K562 (cell line): ENCODE results near the gene PFKFB2. TPM values are rescaled to one million over a fixed set of nuclear protein-coding genes. Genes with fewer than 3 reads are reported as not detected.

Experiments
- ATAC-seq: fragments of 200-7000 bp; cut with Tn5 transposase; 3 replicates; pipeline ENCODE4 v1.9.1; 2020; ENCODE audit warnings: moderate library complexity
- BruUV-seq: library from RNA; stranded (reverse); fragments of 400-500 nt; replicated peaks from 2 replicates; lab custom pipeline; 2021; lab: Mats Ljungman, UMichigan
- CTCF ChIA-PET: fragments of 300-600 bp; formaldehyde crosslinking; extraction: SDS; loops from one replicate; lab custom pipeline; 2021; ENCODE audit warnings: low intra/inter-chr PET ratio; lab: Yijun Ruan, JAX
- POLR2A ChIA-PET: fragments of 300-600, 350-650 bp; sonication (Branson Sonifier 250); formaldehyde crosslinking; extraction: SDS; loops from one replicate; lab custom pipeline; 2021; ENCODE audit warnings: antibody characterized with exemption, inconsistent platforms; lab: Yijun Ruan, JAX
- DNase-seq, 4 experiments: peaks; one replicate each; pipeline versions ENCODE4 v3.0.0 to v3.0.0-alpha.2; 2011 to 2018; ENCODE audit warnings: low spot score in 3 of 4, mixed read lengths in 3 of 4; ENCODE audit errors: extremely low read depth in 1 of 4
- FAIRE-seq: peaks from 2 replicates; lab custom pipeline; 2011; peaks lifted over from hg19 to GRCh38; lab: Jason Lieb, UNC
- H2AFZ ChIP-seq: 2 replicates; pipeline ENCODE4 v1.6.0; 2011; ENCODE audit warnings: low read depth, low read length, control low read depth, inconsistent platforms
- H3K27ac ChIP-seq: fragments of 200-600 bp; 3 replicates; pipeline ENCODE4 v1.8.0; 2011; ENCODE audit warnings: low read depth, mild to moderate bottlenecking, control low read depth, inconsistent platforms, low read length, moderate library complexity, mixed read lengths; ENCODE audit errors: extremely low read depth
- H3K27me3 ChIP-seq, 2 experiments: fragments of 300-600 bp in 1 of 2; 2 replicates in 1 of 2; 3 replicates in 1 of 2; pipeline versions ENCODE4 v1.6.0 to v1.8.0; 2011; ENCODE audit warnings: inconsistent platforms in 2 of 2, low read length in 2 of 2, mild to moderate bottlenecking in 1 of 2, mixed read lengths in 1 of 2, moderate library complexity in 1 of 2; ENCODE audit not compliant: control insufficient read depth in 2 of 2, insufficient read depth in 2 of 2
- H3K36me3 ChIP-seq: fragments of 300-600 bp; 3 replicates; pipeline ENCODE4 v1.8.0; 2011; ENCODE audit warnings: mild to moderate bottlenecking, low read length, inconsistent platforms; ENCODE audit not compliant: control insufficient read depth, insufficient read depth
- H3K4me1 ChIP-seq, 2 experiments: fragments of 200-600 bp in 1 of 2; replicated peaks in 1 of 2; 2 replicates in 1 of 2; 3 replicates in 1 of 2; pipeline versions ENCODE4 v1.5.1 to v1.8.0; 2011; ENCODE audit warnings: inconsistent platforms in 2 of 2, low read length in 2 of 2, mild to moderate bottlenecking in 1 of 2, mixed read lengths in 1 of 2, moderate library complexity in 1 of 2; ENCODE audit not compliant: control insufficient read depth in 2 of 2, insufficient read depth in 2 of 2
- H3K4me2 ChIP-seq: 2 replicates; pipeline ENCODE4 v1.6.1; 2011; ENCODE audit warnings: low read length, control low read depth, inconsistent platforms, mixed read lengths; ENCODE audit not compliant: insufficient read depth
- H3K4me3 ChIP-seq: fragments of 200-600 bp; sonication (generic), shearing (Covaris generic); 2 replicates; pipeline ENCODE4 v1.5.1; 2016; ENCODE audit warnings: control low read depth, inconsistent platforms
- H3K79me2 ChIP-seq: fragments of 200-600 bp; 3 replicates; pipeline ENCODE4 v1.8.0; 2011; ENCODE audit warnings: low read length, inconsistent platforms; ENCODE audit not compliant: control insufficient read depth, insufficient read depth
- H3K9ac ChIP-seq, 2 experiments: 2 replicates each; pipeline versions ENCODE4 v1.6.0 to v1.6.1; 2011; ENCODE audit warnings: low read depth in 2 of 2, low read length in 2 of 2, control low read depth in 1 of 2, inconsistent platforms in 1 of 2, mild to moderate bottlenecking in 1 of 2, mixed read lengths in 1 of 2; ENCODE audit not compliant: insufficient read depth in 1 of 2
- H3K9me1 ChIP-seq: one replicate; pipeline ENCODE4 v1.6.0; 2011; ENCODE audit warnings: inconsistent platforms, mild to moderate bottlenecking, low read length, moderate library complexity; ENCODE audit not compliant: control insufficient read depth, insufficient read depth
- H3K9me3 ChIP-seq: replicated peaks from 2 replicates; pipeline ENCODE4 v1.5.1; 2011; ENCODE audit warnings: low read depth, low read length, inconsistent platforms; ENCODE audit not compliant: control insufficient read depth, insufficient read depth
- H4K20me1 ChIP-seq: replicated peaks from 2 replicates; pipeline ENCODE4 v1.6.1; 2011; ENCODE audit warnings: low read length, inconsistent platforms, mixed read lengths; ENCODE audit not compliant: control insufficient read depth, insufficient read depth
- BACH1 ChIP-seq: fragments of 200-800 bp; sonication (Bioruptor generic); IDR thresholded peaks from 2 replicates; pipeline ENCODE4 v1.6.1; 2016; ENCODE audit warnings: missing genetic modification characterization, missing compliant biosample characterization
- GTF2E2 ChIP-seq: fragments of 200-800 bp; sonication (Bioruptor generic); IDR thresholded peaks from 2 replicates; pipeline ENCODE4 v1.6.1; 2016; ENCODE audit warnings: missing genetic modification characterization, missing compliant biosample characterization
- MAZ ChIP-seq, 2 experiments: fragments of 450-650 bp in 1 of 2; sonication (generic) in 1 of 2; formaldehyde crosslinking; IDR thresholded peaks in 1 of 2; conservative IDR thresholded peaks in 1 of 2; 2 replicates each; pipeline versions ENCODE4 v1.4.0 to v1.5.0; 2020; ENCODE audit warnings: mild to moderate bottlenecking in 1 of 2, missing genetic modification reagents in 1 of 2
- MTA2 ChIP-seq: fragments of 450-650 bp; IDR thresholded peaks from 2 replicates; pipeline ENCODE4 v1.6.1; 2016; ENCODE audit warnings: low read depth
- MYBL2 ChIP-seq, 2 experiments: fragments of 450-650 bp in 1 of 2; sonication (generic) in 1 of 2; formaldehyde crosslinking in 1 of 2; IDR thresholded peaks; 2 replicates each; pipeline versions ENCODE4 v1.6.1 to v1.8.1; 2017 to 2022; ENCODE audit warnings: borderline replicate concordance in 1 of 2, inconsistent platforms in 1 of 2, low read depth in 1 of 2, mild to moderate bottlenecking in 1 of 2, missing genetic modification reagents in 1 of 2, moderate library complexity in 1 of 2
- NFE2 ChIP-seq: IDR thresholded peaks from 2 replicates; pipeline ENCODE4 v1.6.1; 2014; ENCODE audit warnings: antibody characterized with exemption, low read depth
- PPARD ChIP-seq: fragments of 250-450 bp; sonication (Bioruptor Pico); IDR thresholded peaks from 2 replicates; pipeline ENCODE4 v1.8.0; 2022; ENCODE audit warnings: inconsistent platforms, mild to moderate bottlenecking, moderate library complexity
- SAFB2 ChIP-seq: fragments of 200-400 bp; formaldehyde crosslinking; IDR thresholded peaks from 2 replicates; pipeline ENCODE4 v1.6.1; 2018; ENCODE audit warnings: borderline replicate concordance, low read length, low read depth, moderate library complexity; ENCODE audit not compliant: severe bottlenecking
- SMARCE1 ChIP-seq: fragments of 450-650 bp; IDR thresholded peaks from 2 replicates; pipeline ENCODE4 v1.7.1; 2016; ENCODE audit warnings: mild to moderate bottlenecking
- TAF1 ChIP-seq: IDR thresholded peaks from 2 replicates; pipeline ENCODE4 v1.6.1; 2011; ENCODE audit warnings: mild to moderate bottlenecking, low read length, moderate library complexity; ENCODE audit not compliant: insufficient read depth, control insufficient read depth, severe bottlenecking; ENCODE audit errors: extremely low read depth
- TBP ChIP-seq: optimal IDR thresholded peaks from 2 replicates; pipeline ENCODE3; 2011; ENCODE audit warnings: low read depth, low read length, improper control_type of control experiment
- TOE1 ChIP-seq, 2 experiments: fragments of 450-650 bp in 1 of 2; sonication (generic) in 1 of 2; formaldehyde crosslinking in 1 of 2; IDR thresholded peaks; 2 replicates each; pipeline versions ENCODE4 v1.7.1 to v1.8.0; 2016 to 2022; ENCODE audit warnings: borderline replicate concordance in 2 of 2, mild to moderate bottlenecking in 2 of 2, antibody characterized with exemption in 1 of 2, inconsistent platforms in 1 of 2, low read depth in 1 of 2, missing genetic modification reagents in 1 of 2, moderate library complexity in 1 of 2
- ZEB2 ChIP-seq: fragments of 450-650 bp; IDR thresholded peaks from 2 replicates; pipeline ENCODE4 v1.6.1; 2016
- WGBS: fragments of 100-300 bp; shearing (Covaris generic); methylation state at CpG from one replicate; pipeline ENCODE4 v1.1.6; 2016; ENCODE audit warnings: low coverage, mixed read lengths; ENCODE audit not compliant: insufficient coverage; ENCODE audit errors: missing lambda C conversion rate; 5-methylcytosine and 5-hydroxymethylcytosine counted together
- in situ Hi-C: fragments of 300-500 bp; cut with MboI; formaldehyde crosslinking; loops from 4 replicates; pipeline ENCODE4 v1.15.0; 2018; ENCODE audit warnings: inconsistent platforms, mixed read lengths
- intact Hi-C: fragments of 100-400 bp; cut with micrococcal nuclease; formaldehyde crosslinking; loops from 2 replicates; pipeline ENCODE4 v1.14.2; 2022
- polyA plus RNA-seq, 8 experiments: library from polyadenylated mRNA; depleted of rRNA in 4 of 8; stranded (reverse) in 5 of 8; unstranded in 3 of 8; fragments of >200 nt; fragmentation: Nextera tagmentation in 2 of 8; fragmentation: Illumina TruSeq in 1 of 8; extraction: Ambion mirVana in 2 of 8; extraction: Trizol in 1 of 8; gene quantifications; 2 replicates each; pipeline versions ENCODE4 v1.2.1 to v1.2.3, GENCODE V29; 2011 to 2014; ENCODE audit warnings: inconsistent platforms in 1 of 8, missing spikeins in 1 of 8
- total RNA-seq, 7 experiments: library from RNA; depleted of rRNA in 6 of 7; stranded (reverse); fragments of >200 nt in 6 of 7; fragmentation: Illumina TruSeq in 2 of 7; extraction: Trizol in 2 of 7; gene quantifications; 2 replicates each; pipeline versions ENCODE4 v1.2.1 to v1.2.3, GENCODE V29; 2011 to 2021; ENCODE audit warnings: low replicate concordance in 1 of 7
- TF ChIP-seq, protein P1 (sequence below), 2 experiments: fragments of 450-650 bp; conservative IDR thresholded peaks; 2 replicates each; pipeline ENCODE4 v1.6.1; 2017; ENCODE audit warnings: mild to moderate bottlenecking in 2 of 2, moderate library complexity in 2 of 2
- TF ChIP-seq, protein P2 (sequence below), 2 experiments: fragments of 200-800 bp in 1 of 2; sonication (Bioruptor generic) in 1 of 2; sonication (generic) in 1 of 2; formaldehyde crosslinking in 1 of 2; IDR thresholded peaks in 1 of 2; conservative IDR thresholded peaks in 1 of 2; 2 replicates each; pipeline versions ENCODE4 v1.5.0 to v1.6.1; 2016 to 2020; ENCODE audit warnings: missing compliant biosample characterization in 1 of 2, missing genetic modification characterization in 1 of 2, missing genetic modification reagents in 1 of 2

The PFKFB2 gene
- total and polyA plus RNA-seq, 9 of the 15 experiments (the other 6 are each of a cell fraction or from before 2014, with no cell fraction given) = 6.9 to 26.0 (median 16.4) TPM

DNA sequence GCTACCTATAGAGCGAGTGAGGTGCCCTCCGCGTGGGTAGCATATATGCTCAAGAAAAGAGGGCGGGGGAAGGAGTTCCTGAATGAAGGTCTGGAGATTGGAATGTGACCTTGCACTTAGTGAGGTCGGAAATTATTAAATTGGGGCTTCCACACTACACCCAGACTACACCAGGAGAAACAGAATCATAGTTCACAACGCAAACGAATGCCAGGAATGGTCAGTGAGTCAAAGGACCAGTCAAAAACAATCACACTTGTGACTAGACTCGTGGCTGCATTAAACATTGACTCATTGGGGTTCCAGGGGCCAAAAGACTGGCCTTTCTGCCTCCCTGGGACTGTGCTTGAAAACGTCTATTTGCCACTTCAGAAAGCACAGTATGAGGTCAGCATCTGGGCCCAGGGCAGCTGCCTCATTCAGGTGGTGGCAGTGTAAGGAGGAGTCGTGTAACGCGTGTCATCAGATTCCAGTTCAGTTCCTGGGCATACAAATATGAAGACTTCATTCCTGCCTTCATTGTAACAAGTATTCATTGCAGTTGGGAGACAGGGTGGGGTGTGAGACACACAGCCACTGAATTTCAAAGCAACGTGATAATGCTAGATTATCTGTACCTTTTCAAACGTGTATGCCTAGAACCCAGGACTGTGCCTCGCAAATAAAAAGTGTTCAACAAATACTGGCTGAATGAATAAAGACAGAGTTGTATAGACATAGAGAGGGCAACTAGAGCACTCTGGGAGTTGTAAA lies 1.7 kb upstream of the PFKFB2 start, which contains the start of gene YOD1:
Gene YOD1 (minus strand): TSS at position 18 of the 753 bp plus-strand sequence. CDS start 178 bp downstream, outside the sequence.
- Histone ChIP-seq H3K9ac (peak within 1 kb of the TSS; percentile 96 to 98), H3K27ac (peak within 1 kb of the TSS; percentile 94), H3K4me2 (peak within 1 kb of the TSS; percentile 99), H4K20me1 (peaks cover 14% of the 10 kb centered on the region; the same call in 1 of the 2 replicates), H3K4me3 (peak within 1 kb of the TSS; percentile 92), H2AFZ (peak within 1 kb of the TSS; percentile 98), H3K27me3 (no peaks in the 10 kb centered on the region), H3K9me1 (no peaks in the 10 kb centered on the region), H3K36me3 (peaks cover 37% of the 10 kb centered on the region), H3K9me3 (no peaks in the 10 kb centered on the region), H3K79me2 (peaks cover 66% of the 10 kb centered on the region), H3K4me1 (peaks cover 14 to 55% of the 10 kb centered on the region in 2 experiments)
- under 1% methylated on average over 15 of the region's 15 CpGs for WGBS
- FAIRE-seq (peak; percentile 69), ATAC-seq (peak; percentile 10), DNase-seq (peak; percentile 25 to 74 (median 37))
- in situ Hi-C loops (no loop called here), intact Hi-C loops (loop anchor here (10.0 kb wide), 1 partner anchor 593 kb away; the partner anchor contains the start of gene CR1L)
- POLR2A ChIA-PET = interaction anchor here (0.7 to 9.8 kb wide), 6 partner anchors 12 to 416 kb away, joined by 3 to 104 read pairs (median 13); partner anchors contain the start of genes C1orf116 and DYRK3
- CTCF ChIA-PET = interaction anchor here (2.3 kb wide), 1 partner anchor 26 kb away, joined by 17 read pairs; no protein-coding TSS in a partner anchor
- BruUV-seq = TSS peak; percentile 36
- TF ChIP-seq MYBL2 (IDR thresholded peaks at IDR 0.05; ENCODE audit: low read depth) (no peak), MYBL2 (CRISPR knock-in tag; IDR thresholded peaks at IDR 0.05; ENCODE audit: borderline replicate concordance) (no peak), SMARCE1 (peak; percentile 47; the same call in 1 of the 2 replicates), PPARD (CRISPR knock-in tag) (no peak), SAFB2 (no peak), NFE2 (0 out of 2 replicates have a peak, but pooled peaks have one; percentile 11), MAZ (CRISPR knock-in tag; conservative IDR thresholded peaks at IDR 0.05 in 1 of 2, IDR thresholded peaks at IDR 0.05 in 1 of 2) (peak in 1 of 2 experiments; percentile 39; a peak in 1 of 4 replicates), TOE1 (IDR thresholded peaks at IDR 0.05; ENCODE audit: borderline replicate concordance) (no peak), TOE1 (CRISPR knock-in tag; IDR thresholded peaks at IDR 0.05; ENCODE audit: borderline replicate concordance, low read depth) (peak; percentile 74; the same call in 1 of the 2 replicates), TAF1 (peak; percentile 13), GTF2E2 (tag) (peak; percentile 47), BACH1 (peak; percentile 57; the same call in 1 of the 2 replicates), ZEB2 (0 out of 2 replicates have a peak, but pooled peaks have one; percentile 9), TBP (peak; percentile 10), MTA2 (0 out of 2 replicates have a peak, but pooled peaks have one; percentile 5)
- TF ChIP-seq, protein P1, sequence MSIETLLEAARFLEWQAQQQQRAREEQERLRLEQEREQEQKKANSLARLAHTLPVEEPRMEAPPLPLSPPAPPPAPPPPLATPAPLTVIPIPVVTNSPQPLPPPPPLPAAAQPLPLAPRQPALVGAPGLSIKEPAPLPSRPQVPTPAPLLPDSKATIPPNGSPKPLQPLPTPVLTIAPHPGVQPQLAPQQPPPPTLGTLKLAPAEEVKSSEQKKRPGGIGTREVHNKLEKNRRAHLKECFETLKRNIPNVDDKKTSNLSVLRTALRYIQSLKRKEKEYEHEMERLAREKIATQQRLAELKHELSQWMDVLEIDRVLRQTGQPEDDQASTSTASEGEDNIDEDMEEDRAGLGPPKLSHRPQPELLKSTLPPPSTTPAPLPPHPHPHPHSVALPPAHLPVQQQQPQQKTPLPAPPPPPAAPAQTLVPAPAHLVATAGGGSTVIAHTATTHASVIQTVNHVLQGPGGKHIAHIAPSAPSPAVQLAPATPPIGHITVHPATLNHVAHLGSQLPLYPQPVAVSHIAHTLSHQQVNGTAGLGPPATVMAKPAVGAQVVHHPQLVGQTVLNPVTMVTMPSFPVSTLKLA (conservative IDR thresholded peaks at IDR 0.05) = peak in 1 of 2 experiments; percentile 15; a peak in 1 of 4 replicates
- TF ChIP-seq, protein P2, sequence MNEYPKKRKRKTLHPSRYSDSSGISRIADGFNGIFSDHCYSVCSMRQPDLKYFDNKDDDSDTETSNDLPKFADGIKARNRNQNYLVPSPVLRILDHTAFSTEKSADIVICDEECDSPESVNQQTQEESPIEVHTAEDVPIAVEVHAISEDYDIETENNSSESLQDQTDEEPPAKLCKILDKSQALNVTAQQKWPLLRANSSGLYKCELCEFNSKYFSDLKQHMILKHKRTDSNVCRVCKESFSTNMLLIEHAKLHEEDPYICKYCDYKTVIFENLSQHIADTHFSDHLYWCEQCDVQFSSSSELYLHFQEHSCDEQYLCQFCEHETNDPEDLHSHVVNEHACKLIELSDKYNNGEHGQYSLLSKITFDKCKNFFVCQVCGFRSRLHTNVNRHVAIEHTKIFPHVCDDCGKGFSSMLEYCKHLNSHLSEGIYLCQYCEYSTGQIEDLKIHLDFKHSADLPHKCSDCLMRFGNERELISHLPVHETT (CRISPR knock-in tag; conservative IDR thresholded peaks at IDR 0.05 in 1 of 2, IDR thresholded peaks at IDR 0.05 in 1 of 2) = peak in 1 of 2 experiments; percentile 64; a peak in 2 of 4 replicates
